A673 (cell line): ENCODE results near the gene IGFBP2.

Source experiments
- CTCF ChIP-seq: fragments of 300-800, 200-600 bp; sonication (generic); conservative IDR thresholded peaks from 2 replicates; pipeline ENCODE4 v1.5.1; 2017; ENCODE audit warnings: low read depth, mild to moderate bottlenecking, antibody characterized with exemption, low read length, moderate library complexity, mixed read lengths
- EZH2 ChIP-seq: fragments of 200-600 bp; sonication (generic); IDR thresholded peaks from 2 replicates; pipeline ENCODE4 v1.6.1; 2017; ENCODE audit warnings: borderline replicate concordance, low read depth, mild to moderate bottlenecking, mixed read lengths, antibody characterized with exemption, low read length; ENCODE audit not compliant: poor library complexity, severe bottlenecking

- TF ChIP-seq CTCF (no peak), EZH2 (no peak)
Measured at GRCh38 chr2:216700781-216701180, 67.6 kb downstream of the IGFBP2 start.
